B cell (primary cell): ENCODE measurements around the gene CCNF. TPM values are rescaled to one million over a fixed set of nuclear protein-coding genes. Genes with fewer than 3 reads are reported as not detected.
A peak's percentile ranks its signal among the peaks of the same experiment; 100 is the strongest.

ENCODE experiments used
- ATAC-seq: fragments of 200-7000 bp; cut with Tn5 transposase; one replicate; pipeline ENCODE4 v1.10.0; 2021; ENCODE audit warnings: low read depth, mild to moderate bottlenecking, moderate number of reproducible peaks, moderate library complexity
- CTCF ChIA-PET: fragments of 350-600 bp; sonication (Branson Sonifier 250); formaldehyde crosslinking; loops from one replicate; lab custom pipeline; 2021; ENCODE audit warnings: antibody characterized with exemption, inconsistent platforms; lab: Charles Lee
- POLR2A ChIA-PET: fragments of 350-600 bp; sonication (Branson Sonifier 250); formaldehyde crosslinking; loops from one replicate; lab custom pipeline; 2021; ENCODE audit warnings: antibody characterized with exemption; lab: Charles Lee
- DNase-seq: peaks from one replicate; pipeline ENCODE4 v3.0.0; 2013
- H2AFZ ChIP-seq: 2 replicates; pipeline ENCODE4 v1.6.1; 2012; ENCODE audit warnings: mild to moderate bottlenecking, low read depth, low read length; ENCODE audit not compliant: insufficient read depth, poor library complexity, severe bottlenecking
- H3K27ac ChIP-seq, 2 donors: 1 replicate in 1 of 2; 2 replicates in 1 of 2; pipeline ENCODE4 v1.5.1; 2012 to 2013; ENCODE audit warnings: low read length in 2 of 2, mild to moderate bottlenecking in 2 of 2, moderate library complexity in 1 of 2
- H3K27me3 ChIP-seq, 4 experiments: fragments of 200-600 bp in 1 of 4; sonication (generic) in 1 of 4; replicated peaks in 1 of 4; 1 replicate in 2 of 4; 2 replicates in 2 of 4; pipeline versions ENCODE4 v1.6.1 to v1.7.0; 2013 to 2016; ENCODE audit warnings: low read length in 3 of 4, mild to moderate bottlenecking in 2 of 4, mixed read lengths in 1 of 4, moderate library complexity in 1 of 4; ENCODE audit not compliant: insufficient read depth in 4 of 4, control insufficient read depth in 3 of 4; ENCODE audit errors: control extremely low read depth in 1 of 4
- H3K36me3 ChIP-seq, 2 experiments: replicated peaks in 1 of 2; 1 replicate in 1 of 2; 2 replicates in 1 of 2; pipeline versions ENCODE4 v1.6.1 to v1.7.1; 2013; ENCODE audit warnings: low read length in 1 of 2; ENCODE audit not compliant: insufficient read depth in 2 of 2, control insufficient read depth in 1 of 2; ENCODE audit errors: control extremely low read depth in 1 of 2, extremely low read depth in 1 of 2
- H3K4me1 ChIP-seq, 2 donors: fragments of 200-600 bp in 1 of 2; sonication (generic) in 1 of 2; 1 replicate in 1 of 2; 2 replicates in 1 of 2; pipeline versions ENCODE4 v1.5.1 to v1.6.1; 2013 to 2017; ENCODE audit warnings: low read length in 2 of 2; ENCODE audit not compliant: control insufficient read depth in 2 of 2, insufficient read depth in 2 of 2
- H3K4me2 ChIP-seq: replicated peaks from 2 replicates; pipeline ENCODE3; 2012; ENCODE audit warnings: mild to moderate bottlenecking, low read depth, low read length; ENCODE audit not compliant: poor library complexity, severe bottlenecking
- H3K4me3 ChIP-seq, 5 experiments: fragments of 200-600 bp in 1 of 5; sonication (generic) in 1 of 5; 1 replicate in 3 of 5; 2 replicates in 2 of 5; pipeline versions ENCODE4 v1.5.1 to v1.7.0; 2011 to 2016; ENCODE audit warnings: low read length in 4 of 5, mild to moderate bottlenecking in 4 of 5, low read depth in 2 of 5, control low read depth in 1 of 5, moderate library complexity in 1 of 5; ENCODE audit not compliant: insufficient read depth in 1 of 5; ENCODE audit errors: control extremely low read depth in 1 of 5, extremely low read depth in 1 of 5
- H3K79me2 ChIP-seq: fragments of 200-600 bp; sonication (generic); one replicate; pipeline ENCODE4 v1.6.0; 2016; ENCODE audit warnings: low read length; ENCODE audit not compliant: control insufficient read depth, insufficient read depth
- H3K9ac ChIP-seq: fragments of 200-600 bp; sonication (generic); 2 replicates; pipeline ENCODE4 v1.6.1; 2017; ENCODE audit warnings: mild to moderate bottlenecking, low read length, moderate library complexity
- H3K9me3 ChIP-seq, 3 donors: one replicate each; pipeline versions ENCODE4 v1.6.1 to v1.7.1; 2013; ENCODE audit warnings: low read length in 2 of 3; ENCODE audit not compliant: control insufficient read depth in 2 of 3, insufficient read depth in 1 of 3; ENCODE audit errors: control extremely low read depth in 1 of 3
- H4K20me1 ChIP-seq: 2 replicates; pipeline ENCODE4 v1.6.0; 2012; ENCODE audit warnings: mild to moderate bottlenecking, low read length; ENCODE audit not compliant: insufficient read depth, control insufficient read depth, poor library complexity, severe bottlenecking
- H3K27ac Mint-ChIP-seq: one replicate; pipeline ENCODE4 v1.8.0; 2021; ENCODE audit warnings: mixed read lengths
- H3K27me3 Mint-ChIP-seq: one replicate; pipeline ENCODE4 v1.8.0; 2021; ENCODE audit warnings: mixed read lengths
- H3K4me1 Mint-ChIP-seq: one replicate; pipeline ENCODE4 v1.8.0; 2021; ENCODE audit warnings: mixed read lengths
- H3K4me3 Mint-ChIP-seq: one replicate; pipeline ENCODE4 v1.8.0; 2021; ENCODE audit warnings: mixed read lengths
- H3K9me3 Mint-ChIP-seq: one replicate; pipeline ENCODE4 v1.8.0; 2022; ENCODE audit warnings: mixed read lengths; ENCODE audit not compliant: insufficient read depth
- CTCF ChIP-seq: fragments of 200-600 bp; IDR thresholded peaks from one replicate; pipeline ENCODE4 v1.8.0; 2022; ENCODE audit warnings: antibody characterized with exemption, mild to moderate bottlenecking
- EZH2 ChIP-seq: IDR thresholded peaks from 2 replicates; pipeline ENCODE4 v1.6.1; 2012; ENCODE audit warnings: borderline replicate concordance, low read depth, mild to moderate bottlenecking, moderate library complexity, low read length; ENCODE audit not compliant: insufficient read depth, poor library complexity, severe bottlenecking
- WGBS: methylation state at CpG from one replicate; pipeline ENCODE4 v1.1.5; 2013; ENCODE audit warnings: missing lambda C conversion rate; ENCODE audit not compliant: insufficient coverage; 5-methylcytosine and 5-hydroxymethylcytosine counted together
- intact Hi-C: fragments of 100-400 bp; cut with micrococcal nuclease; formaldehyde crosslinking; loops from one replicate; pipeline ENCODE4 v1.10.0; 2022
- polyA plus RNA-seq: library from polyadenylated mRNA; depleted of rRNA; stranded (reverse); fragments of >200 nt; gene quantifications from 2 replicates; pipeline ENCODE4 v1.2.3, GENCODE V29; 2012
- total RNA-seq, 2 donors: library from RNA; stranded (reverse); fragments of 120-200 nt in 1 of 2; gene quantifications; 1 replicate in 1 of 2; 2 replicates in 1 of 2; pipeline versions ENCODE4 v1.2.3 to v1.2.4, GENCODE V29; 2013 to 2022

Gene CCNF
- total and polyA plus RNA-seq, 2 donors (not counting 1 experiment from before 2014, with no cell fraction given): 3.2 to 5.3 TPM

DNA sequence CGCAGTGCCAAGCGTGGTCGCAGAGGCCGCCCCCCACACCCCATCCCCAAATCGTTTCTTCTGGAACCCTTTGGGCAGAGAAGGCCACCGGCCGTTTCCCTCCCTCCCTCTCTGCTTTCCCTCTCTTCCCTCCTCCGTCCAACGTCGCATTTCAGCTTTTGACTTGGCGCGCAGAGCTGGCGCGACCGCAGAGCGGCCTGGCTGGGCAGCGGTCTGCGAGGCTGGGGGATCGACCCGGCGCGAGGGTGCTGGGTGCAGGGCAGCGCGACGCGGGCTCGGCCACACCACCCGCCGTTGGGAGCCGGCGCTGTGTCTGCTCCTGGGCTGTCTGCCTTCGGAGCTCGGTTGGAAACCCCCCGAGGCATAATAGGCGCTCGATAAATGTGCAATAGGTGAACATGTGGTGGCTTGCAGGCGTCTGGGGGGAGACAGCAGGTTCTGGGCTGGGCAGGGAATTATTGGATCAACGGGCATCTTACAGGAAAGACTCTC is 39.0 kb downstream of the CCNF start:
- intact Hi-C loops: no loop called here
- DNase-seq (peak; percentile 61), ATAC-seq (peak; percentile 6)
- Mint-ChIP-seq H3K27ac (no peak overlapping the region), H3K9me3 (no peaks in the 10 kb centered on the region), H3K4me3 (peak overlapping the region; percentile 79), H3K4me1 (peaks cover 40% of the 10 kb centered on the region), H3K27me3 (peaks cover 20% of the 10 kb centered on the region)
- H3K4me2 ChIP-seq: peak overlapping the region; percentile 97
- WGBS: under 1% methylated on average over 36 of the region's 38 CpGs
- peak overlapping the region; percentile 66 for H2AFZ ChIP-seq
- no peaks in the 10 kb centered on the region for H3K9me3 ChIP-seq
- H3K79me2 ChIP-seq: peaks cover 3% of the 10 kb centered on the region
- H3K27me3 ChIP-seq: peaks cover 0 to 50% (median 32%) of the 10 kb centered on the region in 4 experiments
- peaks cover 54 to 63% of the 10 kb centered on the region in 2 donors for H3K4me1 ChIP-seq
- H3K36me3 ChIP-seq: no peaks in the 10 kb centered on the region
- peaks cover 36% of the 10 kb centered on the region for H4K20me1 ChIP-seq
- no peak overlapping the region for H3K27ac ChIP-seq
- H3K9ac ChIP-seq: peak overlapping the region; percentile 66
- ChIA-PET POLR2A (interaction anchor here (1.8 kb wide), 1 partner anchor 9 kb away, joined by 11 read pairs; the partner anchor contains the start of gene TEDC2), CTCF (interaction anchor here (1.2 to 2.1 kb wide), 4 partner anchors 9 to 43 kb away, joined by 3 to 6 read pairs (median 4); partner anchors contain the start of gene TEDC2)
- peak overlapping the region in 3 of 5 experiments; percentile 41 to 55 (median 43) for H3K4me3 ChIP-seq
- peak; percentile 63 for TF ChIP-seq EZH2
- TF ChIP-seq CTCF: no peak

DNA sequence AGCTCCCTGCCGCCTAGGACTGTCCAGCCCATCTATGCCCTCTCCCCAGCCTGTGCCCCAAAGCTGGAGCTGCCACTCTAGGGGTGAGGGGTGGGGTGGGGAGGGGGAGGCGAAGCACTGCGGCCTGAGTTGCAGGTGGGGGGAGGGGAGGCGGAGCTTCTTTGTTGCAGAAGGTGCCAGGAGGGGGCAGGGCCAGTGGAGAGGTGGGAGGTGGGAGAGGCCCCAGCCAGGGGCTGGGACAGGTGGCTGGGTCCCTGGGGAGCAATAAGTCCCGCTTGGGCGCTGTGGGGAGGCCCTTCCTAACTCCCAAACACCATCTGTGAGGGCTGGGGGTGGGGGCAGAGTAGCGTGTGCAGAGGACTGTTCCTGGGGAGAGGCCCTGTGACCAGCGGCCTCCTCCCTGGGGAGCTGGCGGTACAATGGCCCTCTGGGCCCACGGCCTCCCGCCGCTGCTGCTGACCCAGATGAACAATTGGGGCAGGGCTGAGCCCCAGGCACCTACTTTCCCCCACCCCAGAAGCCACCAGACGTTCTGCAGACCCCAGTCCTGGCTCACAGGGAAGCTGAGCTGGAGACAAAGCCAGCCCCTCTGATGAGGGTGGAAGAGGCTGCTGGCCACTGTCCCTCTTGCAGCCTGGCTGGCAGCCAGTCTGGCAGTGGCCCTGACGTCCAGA is 39.6 kb downstream of the CCNF start:
- DNase-seq: peak; percentile 68
- intact Hi-C loops: no loop called here
- H3K4me1 Mint-ChIP-seq: peaks cover 42% of the 10 kb centered on the region
- Histone ChIP-seq H4K20me1 (peaks cover 36% of the 10 kb centered on the region), H3K4me2 (peak overlapping the region; percentile 97), H3K79me2 (peaks cover 3% of the 10 kb centered on the region), H3K4me1 (peaks cover 56 to 67% of the 10 kb centered on the region in 2 donors), H3K9ac (peak overlapping the region; percentile 66), H3K27ac (no peak overlapping the region), H3K36me3 (no peaks in the 10 kb centered on the region), H2AFZ (no peak overlapping the region), H3K9me3 (no peaks in the 10 kb centered on the region), H3K4me3 (peak overlapping the region in 3 of 5 experiments; percentile 41 to 55 (median 43)), H3K27me3 (peaks cover 0 to 53% (median 33%) of the 10 kb centered on the region in 4 experiments)
- peak overlapping the region; percentile 41 for H3K27ac Mint-ChIP-seq
- H3K9me3 Mint-ChIP-seq: no peaks in the 10 kb centered on the region
- ChIA-PET CTCF (interaction anchor here (1.2 to 2.1 kb wide), 4 partner anchors 9 to 44 kb away, joined by 3 to 6 read pairs (median 4); partner anchors contain the start of gene TEDC2), POLR2A (interaction anchor here (1.8 kb wide), 1 partner anchor 9 kb away, joined by 11 read pairs; the partner anchor contains the start of gene TEDC2)
- WGBS: under 1% methylated on average over 11 of the region's 14 CpGs
- ATAC-seq: peak; percentile 79
- no peak for TF ChIP-seq CTCF
- no peak for TF ChIP-seq EZH2
- H3K4me3 Mint-ChIP-seq: peak overlapping the region; percentile 79
- peaks cover 22% of the 10 kb centered on the region for H3K27me3 Mint-ChIP-seq
